OCI-LY1 (cell line): ENCODE data around the gene FBXO7.
A peak's percentile ranks its signal among the peaks of the same experiment; 100 is the strongest.

ENCODE experiments used
- H2AFZ ChIP-seq: fragments of 200-600 bp; sonication (generic), shearing (Covaris generic); 2 replicates; pipeline ENCODE4 v1.6.0; 2014; ENCODE audit warnings: antibody characterized with exemption, mild to moderate bottlenecking, low read length
- H3F3A ChIP-seq: fragments of 200-600 bp; sonication (generic), shearing (Covaris generic); 2 replicates; pipeline ENCODE4 v1.6.0; 2014; ENCODE audit warnings: mild to moderate bottlenecking, antibody characterized with exemption, low read length, moderate library complexity; ENCODE audit not compliant: insufficient read depth
- H3K27ac ChIP-seq: fragments of 200-600 bp; sonication (generic); 2 replicates; pipeline ENCODE4 v1.5.1; 2014; ENCODE audit warnings: low read length, mixed run types, mild to moderate bottlenecking, low read depth; ENCODE audit not compliant: poor library complexity, severe bottlenecking
- H3K27me3 ChIP-seq: fragments of 200-600 bp; sonication (generic); 2 replicates; pipeline ENCODE4 v1.6.0; 2014; ENCODE audit warnings: antibody characterized with exemption, mild to moderate bottlenecking, low read length, moderate library complexity; ENCODE audit not compliant: insufficient read depth
- H3K36me3 ChIP-seq: fragments of 200-600 bp; sonication (generic); 2 replicates; pipeline ENCODE4 v1.6.1; 2014; ENCODE audit warnings: mild to moderate bottlenecking, antibody characterized with exemption, low read length, moderate library complexity, mixed read lengths; ENCODE audit not compliant: insufficient read depth
- H3K4me1 ChIP-seq: fragments of 200-600 bp; sonication (generic); 2 replicates; pipeline ENCODE4 v1.5.1; 2014; ENCODE audit warnings: mild to moderate bottlenecking, low read length, moderate library complexity; ENCODE audit not compliant: insufficient read depth, severe bottlenecking
- H3K4me2 ChIP-seq: fragments of 200-600 bp; sonication (generic), shearing (Covaris generic); 2 replicates; pipeline ENCODE4 v1.6.1; 2014; ENCODE audit warnings: low read length
- H3K4me3 ChIP-seq: fragments of 200-600 bp; sonication (generic); 2 replicates; pipeline ENCODE4 v1.5.1; 2014; ENCODE audit warnings: low read length, low read depth, mild to moderate bottlenecking, mixed read lengths; ENCODE audit not compliant: poor library complexity, severe bottlenecking
- H3K79me2 ChIP-seq: fragments of 200-600 bp; shearing (Covaris generic); 2 replicates; pipeline ENCODE4 v1.6.1; 2016; ENCODE audit warnings: mixed run types, low read length, mixed read lengths; ENCODE audit not compliant: insufficient read depth
- H3K9ac ChIP-seq: fragments of 200-600 bp; sonication (generic), shearing (Covaris generic); 2 replicates; pipeline ENCODE4 v1.6.1; 2014; ENCODE audit warnings: mild to moderate bottlenecking, low read length, mixed read lengths
- H3K9me2 ChIP-seq: fragments of 200-600 bp; sonication (generic), shearing (Covaris generic); 2 replicates; pipeline ENCODE4 v1.6.1; 2014; ENCODE audit warnings: low read depth, mild to moderate bottlenecking, low read length, mixed read lengths
- H3K9me3 ChIP-seq: fragments of 200-600 bp; shearing (Covaris generic); 2 replicates; pipeline ENCODE4 v1.6.1; 2014; ENCODE audit warnings: low read length, mixed read lengths
- H4K20me1 ChIP-seq: fragments of 200-600 bp; sonication (generic), shearing (Covaris generic); 2 replicates; pipeline ENCODE4 v1.6.0; 2016; ENCODE audit warnings: mild to moderate bottlenecking, low read length; ENCODE audit not compliant: insufficient read depth
- CTCF ChIP-seq: fragments of 200-600 bp; sonication (generic), shearing (Covaris generic); IDR thresholded peaks from 2 replicates; pipeline ENCODE4 v1.5.1; 2017; ENCODE audit warnings: mild to moderate bottlenecking, antibody characterized with exemption, low read length, moderate library complexity, mixed read lengths
- EZH2 ChIP-seq: fragments of 200-600 bp; sonication (generic), shearing (Covaris generic); IDR thresholded peaks from 2 replicates; pipeline ENCODE4 v1.8.0; 2017; ENCODE audit warnings: borderline replicate concordance, mixed run types, mild to moderate bottlenecking, antibody characterized with exemption, low read length, moderate library complexity, mixed read lengths

Gene FBXO7

GRCh38 chr22:32474635-32475467 is at the start of gene FBXO7:
Gene FBXO7 (plus strand): TSS chr22:32474811. CDS start chr22:32475003, 192 bp downstream.
- Histone ChIP-seq H3K9me3 (no peaks in the 10 kb centered on the region), H3K27me3 (no peaks in the 10 kb centered on the region), H3K27ac (peak within 1 kb of the TSS; percentile 75), H3K4me1 (peaks cover 25% of the 10 kb centered on the region), H3K9me2 (no peaks in the 10 kb centered on the region), H4K20me1 (no peaks in the 10 kb centered on the region), H3K36me3 (peaks cover 6% of the 10 kb centered on the region; the same call in 1 of the 2 replicates), H2AFZ (peak within 1 kb of the TSS; percentile 89; the same call in 1 of the 2 replicates), H3K9ac (peak within 1 kb of the TSS; percentile 88), H3K4me3 (peak within 1 kb of the TSS; percentile 92), H3K4me2 (peak within 1 kb of the TSS; percentile 86), H3K79me2 (peaks cover 41% of the 10 kb centered on the region), H3F3A (no peaks in the 10 kb centered on the region)
- TF ChIP-seq EZH2 (no peak), CTCF (peak; percentile 12; the same call in 1 of the 2 replicates)

DNA sequence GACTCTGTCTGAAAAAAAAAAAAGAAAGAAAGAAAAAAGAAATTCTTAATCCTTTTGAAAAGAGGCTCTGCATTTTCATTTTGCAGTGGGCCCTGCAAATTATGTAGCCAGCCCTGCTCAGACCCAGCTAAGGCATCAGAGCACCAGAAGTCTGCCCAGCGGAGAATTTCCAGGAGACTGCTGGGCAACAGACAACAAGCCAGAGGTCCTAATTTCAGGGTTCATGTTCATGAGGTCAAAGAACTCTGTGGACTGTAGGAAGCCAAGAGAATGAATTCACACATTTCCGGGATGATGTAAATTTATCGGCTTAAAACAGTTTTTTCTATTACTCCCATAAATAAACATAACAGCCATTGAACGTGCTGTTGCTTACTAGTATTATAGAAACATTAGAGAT is 47.7 kb upstream of the FBXO7 start:
- Histone ChIP-seq H3K27ac (no peak overlapping the region), H3K36me3 (no peaks in the 10 kb centered on the region), H3K27me3 (peaks cover 4% of the 10 kb centered on the region; the same call in 1 of the 2 replicates), H3K79me2 (no peaks in the 10 kb centered on the region), H3K4me2 (no peak overlapping the region), H3K9ac (no peak overlapping the region), H4K20me1 (no peaks in the 10 kb centered on the region), H3F3A (no peaks in the 10 kb centered on the region), H3K4me3 (no peak overlapping the region), H2AFZ (no peak overlapping the region), H3K9me3 (no peaks in the 10 kb centered on the region), H3K9me2 (no peaks in the 10 kb centered on the region), H3K4me1 (no peaks in the 10 kb centered on the region)
- TF ChIP-seq EZH2 (no peak), CTCF (no peak)

DNA sequence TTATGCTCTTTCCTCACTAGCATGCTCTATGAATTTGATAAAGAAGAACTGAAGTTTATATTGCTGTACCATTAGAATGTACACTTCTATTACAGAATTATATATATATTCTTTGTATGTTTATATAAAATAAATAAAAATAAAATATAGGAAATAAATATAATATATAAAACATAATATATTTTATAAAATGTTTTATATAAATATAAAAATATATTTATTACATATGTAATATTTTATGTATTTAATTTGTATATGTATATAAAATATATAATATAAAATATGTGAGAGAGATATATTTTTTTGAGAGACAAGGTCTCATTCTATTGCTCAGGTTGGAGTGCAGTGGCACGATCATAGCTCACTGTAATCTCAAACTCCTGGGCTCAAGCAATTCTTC is 44.3 kb upstream of the FBXO7 start:
- H3K9me2 ChIP-seq = no peaks in the 10 kb centered on the region

More for the DNA sequence above, 44.3 kb upstream of the FBXO7 start:
- no peaks in the 10 kb centered on the region for H3F3A ChIP-seq
- TF ChIP-seq CTCF (no peak), EZH2 (no peak)
- H3K9ac ChIP-seq = no peak overlapping the region
- no peaks in the 10 kb centered on the region for H3K36me3 ChIP-seq
- H4K20me1 ChIP-seq = no peaks in the 10 kb centered on the region
- H3K27ac ChIP-seq = no peak overlapping the region
- no peak overlapping the region for H3K4me2 ChIP-seq
- no peak overlapping the region for H3K4me3 ChIP-seq
- H3K79me2 ChIP-seq = no peaks in the 10 kb centered on the region
- no peak overlapping the region for H2AFZ ChIP-seq
- no peaks in the 10 kb centered on the region for H3K9me3 ChIP-seq
- H3K27me3 ChIP-seq = no peaks in the 10 kb centered on the region; the same call in 1 of the 2 replicates
- H3K4me1 ChIP-seq = no peaks in the 10 kb centered on the region
